Activated B cell treated with CpG ODN at 0.5 μM for 24 hours (primary cell): ENCODE measurements around the gene COA5. TPM values are rescaled to one million over a fixed set of nuclear protein-coding genes. Genes with fewer than 3 reads are reported as not detected.

Experiments
- ATAC-seq: fragments of 200-7000 bp; cut with Tn5 transposase; one replicate; pipeline ENCODE4 v1.10.0; 2021; ENCODE audit warnings: low read depth, mild to moderate bottlenecking, moderate library complexity
- CTCF ChIA-PET: fragments of 350-600 bp; sonication (Branson Sonifier 250); formaldehyde crosslinking; loops from one replicate; lab custom pipeline; 2021; ENCODE audit warnings: antibody characterized with exemption; lab: Charles Lee
- POLR2A ChIA-PET: fragments of 350-600 bp; sonication (Branson Sonifier 250); formaldehyde crosslinking; loops from one replicate; lab custom pipeline; 2021; ENCODE audit warnings: antibody characterized with exemption; lab: Charles Lee
- DNase-seq: peaks from one replicate; pipeline ENCODE4 v3.0.0; 2022
- H3K27ac Mint-ChIP-seq: one replicate; pipeline ENCODE4 v1.8.0; 2020; ENCODE audit warnings: mixed read lengths
- H3K27me3 Mint-ChIP-seq: one replicate; pipeline ENCODE4 v1.8.0; 2021; ENCODE audit warnings: mixed read lengths
- H3K36me3 Mint-ChIP-seq: one replicate; pipeline ENCODE4 v1.8.0; 2021; ENCODE audit warnings: low read depth, mixed read lengths
- H3K4me1 Mint-ChIP-seq: one replicate; pipeline ENCODE4 v1.8.0; 2021; ENCODE audit warnings: mixed read lengths
- H3K4me3 Mint-ChIP-seq: one replicate; pipeline ENCODE4 v1.8.0; 2020; ENCODE audit warnings: mild to moderate bottlenecking, mixed read lengths
- H3K9me3 Mint-ChIP-seq: one replicate; pipeline ENCODE4 v1.8.0; 2020; ENCODE audit warnings: mixed read lengths
- CTCF ChIP-seq: fragments of 200-600 bp; IDR thresholded peaks from one replicate; pipeline ENCODE4 v1.8.0; 2022; ENCODE audit warnings: antibody characterized with exemption, mild to moderate bottlenecking
- intact Hi-C: fragments of 100-400 bp; cut with micrococcal nuclease; formaldehyde crosslinking; loops from one replicate; pipeline ENCODE4 v1.15.1; 2024
- total RNA-seq: library from RNA; stranded (reverse); gene quantifications from 2 replicates; pipeline ENCODE4 v1.2.3, GENCODE V29; 2022

COA5 gene
- total RNA-seq, 1 donor from 2014 or later: 37.6 TPM

GRCh38 chr2:98582523-98582922, 25.8 kb downstream of the COA5 start:
- ChIA-PET POLR2A (no interaction called here), CTCF (no interaction called here)
- Mint-ChIP-seq H3K9me3 (no peaks in the 10 kb centered on the region), H3K4me3 (no peak overlapping the region), H3K4me1 (peaks cover 10% of the 10 kb centered on the region), H3K27ac (no peak overlapping the region), H3K27me3 (no peaks in the 10 kb centered on the region), H3K36me3 (peaks cover 36% of the 10 kb centered on the region)
- no peak for TF ChIP-seq CTCF
- no peak for DNase-seq
- no peak for ATAC-seq
- intact Hi-C loops: no loop called here

- H3K4me3 Mint-ChIP-seq: no peak overlapping the region
- no peak for ATAC-seq
- H3K27me3 Mint-ChIP-seq: no peaks in the 10 kb centered on the region
- peaks cover 10% of the 10 kb centered on the region for H3K4me1 Mint-ChIP-seq
- no peak overlapping the region for H3K27ac Mint-ChIP-seq
- H3K36me3 Mint-ChIP-seq: peaks cover 35% of the 10 kb centered on the region
- DNase-seq: no peak
- ChIA-PET CTCF (no interaction called here), POLR2A (no interaction called here)
- intact Hi-C loops: no loop called here
- TF ChIP-seq CTCF: no peak
- no peaks in the 10 kb centered on the region for H3K9me3 Mint-ChIP-seq
Observed at GRCh38 chr2:98580656-98581284, 27.5 kb downstream of the COA5 start.

GRCh38 chr2:98579926-98580325, 28.4 kb downstream of the COA5 start:
- Mint-ChIP-seq H3K27ac (no peak overlapping the region), H3K4me3 (no peak overlapping the region), H3K36me3 (peaks cover 33% of the 10 kb centered on the region), H3K4me1 (peaks cover 10% of the 10 kb centered on the region), H3K9me3 (no peaks in the 10 kb centered on the region), H3K27me3 (no peaks in the 10 kb centered on the region)
- intact Hi-C loops: no loop called here
- POLR2A ChIA-PET: no interaction called here
- TF ChIP-seq CTCF: no peak
- CTCF ChIA-PET: no interaction called here
- ATAC-seq (no peak), DNase-seq (no peak)

- ChIA-PET POLR2A (no interaction called here), CTCF (no interaction called here)
- H3K27ac Mint-ChIP-seq: no peak overlapping the region
- DNase-seq: no peak
- no peaks in the 10 kb centered on the region for H3K9me3 Mint-ChIP-seq
- H3K4me3 Mint-ChIP-seq: no peak overlapping the region
- TF ChIP-seq CTCF: no peak
- ATAC-seq: no peak
- no peaks in the 10 kb centered on the region for H3K27me3 Mint-ChIP-seq
- intact Hi-C loops: no loop called here
- peaks cover 10% of the 10 kb centered on the region for H3K4me1 Mint-ChIP-seq
- peaks cover 31% of the 10 kb centered on the region for H3K36me3 Mint-ChIP-seq
Observed at GRCh38 chr2:98578231-98578630, 30.1 kb downstream of the COA5 start.

- DNase-seq (no peak), ATAC-seq (no peak)
- TF ChIP-seq CTCF: no peak
- Mint-ChIP-seq H3K27ac (no peak overlapping the region), H3K4me3 (no peak overlapping the region), H3K36me3 (peaks cover 30% of the 10 kb centered on the region), H3K4me1 (peaks cover 10% of the 10 kb centered on the region), H3K27me3 (no peaks in the 10 kb centered on the region), H3K9me3 (no peaks in the 10 kb centered on the region)
- intact Hi-C loops: no loop called here
- ChIA-PET CTCF (no interaction called here), POLR2A (no interaction called here)
Observed at GRCh38 chr2:98577313-98577712, 31.0 kb downstream of the COA5 start.
